ENCODE data around the gene MLC1. TPM values are rescaled to one million over a fixed set of nuclear protein-coding genes. Genes with fewer than 3 reads are reported as not detected.

MLC1 gene
- total and polyA plus RNA-seq, 4 donors, result 0.16 to 2.1 (median 0.39) TPM; not detected in 1

DNA sequence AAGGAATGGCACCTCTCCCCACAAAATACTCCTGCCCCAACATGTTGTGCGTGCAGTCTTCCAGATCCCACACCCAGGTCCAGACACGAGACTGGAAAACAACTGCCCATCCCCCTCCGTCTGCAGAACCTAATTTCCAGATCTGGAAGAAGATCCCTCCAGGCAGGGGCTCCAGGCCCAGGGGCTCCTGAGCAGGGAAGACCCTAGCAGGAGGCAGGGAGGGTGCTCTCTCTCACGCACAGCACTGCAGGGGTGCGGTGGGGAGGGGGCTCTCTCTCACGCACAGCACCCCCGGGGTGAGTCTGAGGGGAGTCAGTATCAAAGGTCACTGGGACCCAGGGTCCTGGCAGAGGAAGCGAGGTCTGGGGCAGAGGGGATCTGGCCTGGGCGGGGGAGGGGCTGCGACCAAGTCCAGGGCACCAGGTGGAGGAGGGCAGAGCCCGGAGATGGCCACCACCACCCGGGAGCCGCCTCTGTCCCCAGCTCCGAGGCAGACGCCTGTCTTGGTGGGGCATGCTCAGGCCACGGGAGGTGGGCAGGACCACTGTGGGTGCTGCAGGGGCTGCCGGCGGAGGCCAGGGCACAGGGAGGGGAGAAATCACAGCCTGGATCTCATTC lies 1.7 kb downstream of the MLC1 start:
- peak in 1 of 2 donors; percentile 61 for DNase-seq
- intact Hi-C loops (cut with DNase I), result no loop called here
- Histone ChIP-seq H3K36me3 (ENCODE audit: control insufficient read depth in 1 of 2, insufficient read depth in 2 of 2, low read length in 1 of 2) (no peaks in the 10 kb centered on the region), H3K27ac (ENCODE audit: low read depth in 1 of 2, low read length in 2 of 2) (no peak overlapping the region), H3K4me3 (ENCODE audit: low read length in 2 of 2) (no peak overlapping the region), H3K27me3 (ENCODE audit: control insufficient read depth in 1 of 2, insufficient read depth in 2 of 2, low read length in 1 of 2) (no peaks in the 10 kb centered on the region), H3K4me1 (ENCODE audit: control insufficient read depth in 1 of 2, insufficient read depth in 2 of 2, low read length in 2 of 2) (no peaks in the 10 kb centered on the region), H3K9me3 (ENCODE audit: control insufficient read depth, low read length) (no peaks in the 10 kb centered on the region)
- no peak for ATAC-seq (ENCODE audit: low FRiP score)
- 80 to 83% methylated on average over 18 of the region's 18 CpGs for WGBS, 2 donors

DNA sequence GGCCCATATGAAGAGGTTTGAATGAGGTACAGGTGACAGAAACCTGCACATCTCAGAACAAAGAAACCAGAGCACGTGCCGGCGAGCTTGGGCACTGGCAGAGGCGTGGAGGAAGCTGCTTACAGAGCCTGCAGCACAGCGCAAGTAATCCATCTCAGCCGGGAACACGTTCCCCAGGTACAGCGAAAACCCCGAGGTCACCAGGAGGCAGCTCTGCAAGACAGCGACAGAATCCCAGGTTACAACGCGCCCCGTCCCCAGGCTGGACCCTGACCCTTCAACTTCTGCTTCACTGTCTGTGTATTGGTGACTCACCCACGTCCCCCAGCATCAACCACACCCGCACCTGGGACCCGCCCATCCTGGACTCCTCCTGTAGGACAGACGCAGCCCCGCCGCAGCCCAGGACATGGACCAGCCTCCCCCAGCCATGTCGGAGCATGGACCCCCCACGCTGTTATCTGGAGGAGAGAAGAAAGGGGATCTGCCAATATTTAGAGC lies 2.2 kb downstream of the MLC1 start:
- Histone ChIP-seq H3K9me3 (ENCODE audit: control insufficient read depth, low read length) (no peaks in the 10 kb centered on the region), H3K36me3 (ENCODE audit: control insufficient read depth in 1 of 2, insufficient read depth in 2 of 2, low read length in 1 of 2) (no peaks in the 10 kb centered on the region), H3K27me3 (ENCODE audit: control insufficient read depth in 1 of 2, insufficient read depth in 2 of 2, low read length in 1 of 2) (no peaks in the 10 kb centered on the region), H3K27ac (ENCODE audit: low read depth in 1 of 2, low read length in 2 of 2) (no peak overlapping the region), H3K4me1 (ENCODE audit: control insufficient read depth in 1 of 2, insufficient read depth in 2 of 2, low read length in 2 of 2) (no peaks in the 10 kb centered on the region), H3K4me3 (ENCODE audit: low read length in 2 of 2) (no peak overlapping the region)
- WGBS, 2 donors, result 91 to 93% methylated on average over 21 of the region's 21 CpGs
- intact Hi-C loops (cut with DNase I), result no loop called here
- DNase-seq (peak in 1 of 2 donors; percentile 73), ATAC-seq (ENCODE audit: low FRiP score) (no peak)

DNA sequence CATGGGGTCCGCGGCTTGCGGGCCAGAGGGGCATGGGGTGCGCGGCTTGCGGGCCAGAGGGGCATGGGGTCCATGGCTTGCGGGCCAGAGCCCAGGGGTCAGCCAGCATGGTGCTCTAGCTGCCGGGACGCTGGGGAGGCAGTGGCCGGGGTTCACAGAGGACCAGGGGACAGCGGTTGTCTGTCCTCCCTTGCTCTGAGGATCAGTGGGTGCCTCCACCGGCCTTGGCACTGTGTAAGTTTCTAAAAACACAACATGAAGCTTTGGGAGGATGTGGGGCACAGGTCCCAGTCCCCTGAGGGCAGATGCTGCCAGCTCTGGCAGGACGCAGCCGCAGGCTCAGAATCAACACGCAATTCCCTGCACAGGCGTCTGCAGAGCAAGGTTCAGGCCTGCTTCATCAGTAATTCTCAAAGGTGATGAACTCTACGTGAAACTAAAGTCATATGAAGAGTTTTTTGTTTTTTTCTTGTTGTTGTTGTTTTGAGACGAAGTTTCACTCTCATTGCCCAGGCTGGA lies 3.0 kb downstream of the MLC1 start:
- intact Hi-C loops (cut with DNase I), result no loop called here
- 66 to 69% methylated on average over 18 of the region's 18 CpGs for WGBS, 2 donors

DNA sequence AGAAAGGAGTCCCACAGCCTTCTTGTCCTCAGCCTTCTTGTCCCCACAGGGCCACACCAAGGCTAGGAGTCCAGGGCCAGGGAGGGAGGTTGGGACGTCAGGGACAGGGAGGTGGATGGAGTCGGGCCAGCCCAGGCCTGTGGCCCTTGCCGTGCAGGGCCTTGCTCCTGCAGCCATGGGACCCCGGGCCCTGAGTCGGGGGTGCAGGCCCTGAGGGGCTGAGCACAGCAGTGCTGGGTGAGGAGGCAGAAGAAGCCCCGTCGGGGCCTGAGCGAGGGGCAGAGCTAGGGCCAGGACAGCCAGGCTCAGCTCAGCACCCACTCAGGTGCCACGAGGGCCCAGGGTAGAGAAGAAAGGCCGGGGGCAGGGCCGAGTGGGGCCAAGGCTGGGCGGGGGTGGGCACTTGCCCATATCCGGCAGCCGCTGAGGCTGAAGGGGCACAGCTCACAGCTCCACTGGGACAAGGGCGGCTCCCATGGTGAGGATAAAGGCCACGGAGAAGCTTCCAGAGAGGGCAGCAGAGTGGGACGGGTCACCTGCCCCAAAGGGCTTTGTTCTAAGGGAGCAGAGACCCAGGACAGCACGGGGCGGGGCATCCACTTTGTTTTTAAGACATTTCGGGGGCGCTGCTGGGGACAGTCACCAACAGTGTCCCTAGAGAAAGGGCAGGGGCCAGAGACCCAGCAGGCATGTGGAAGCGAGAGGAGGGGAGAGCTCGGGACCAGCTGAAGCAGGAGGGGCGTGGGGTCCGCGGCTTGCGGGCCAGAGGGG lies 3.6 kb downstream of the MLC1 start:
- intact Hi-C loops (cut with DNase I), result no loop called here
- no peak overlapping the region for H3K27ac ChIP-seq (ENCODE audit: low read depth in 1 of 2, low read length in 2 of 2)
- no peaks in the 10 kb centered on the region for H3K27me3 ChIP-seq (ENCODE audit: control insufficient read depth in 1 of 2, insufficient read depth in 2 of 2, low read length in 1 of 2)
- no peaks in the 10 kb centered on the region for H3K36me3 ChIP-seq (ENCODE audit: control insufficient read depth in 1 of 2, insufficient read depth in 2 of 2, low read length in 1 of 2)
- no peak for ATAC-seq (ENCODE audit: low FRiP score)
- WGBS, 2 donors, result 93 to 94% methylated on average over 27 of the region's 27 CpGs
- H3K4me1 ChIP-seq (ENCODE audit: control insufficient read depth in 1 of 2, insufficient read depth in 2 of 2, low read length in 2 of 2), result no peaks in the 10 kb centered on the region
- DNase-seq, result peak in 1 of 2 donors; percentile 64
- no peak overlapping the region for H3K4me3 ChIP-seq (ENCODE audit: low read length in 2 of 2)
- no peaks in the 10 kb centered on the region for H3K9me3 ChIP-seq (ENCODE audit: control insufficient read depth, low read length)

More for the DNA sequence above, 3.0 kb downstream of the MLC1 start:
- ATAC-seq (ENCODE audit: low FRiP score) (no peak), DNase-seq (peak in 1 of 2 donors; percentile 69)
- Histone ChIP-seq H3K9me3 (ENCODE audit: control insufficient read depth, low read length) (no peaks in the 10 kb centered on the region), H3K36me3 (ENCODE audit: control insufficient read depth in 1 of 2, insufficient read depth in 2 of 2, low read length in 1 of 2) (no peaks in the 10 kb centered on the region), H3K27ac (ENCODE audit: low read depth in 1 of 2, low read length in 2 of 2) (no peak overlapping the region), H3K4me3 (ENCODE audit: low read length in 2 of 2) (no peak overlapping the region), H3K4me1 (ENCODE audit: control insufficient read depth in 1 of 2, insufficient read depth in 2 of 2, low read length in 2 of 2) (no peaks in the 10 kb centered on the region), H3K27me3 (ENCODE audit: control insufficient read depth in 1 of 2, insufficient read depth in 2 of 2, low read length in 1 of 2) (no peaks in the 10 kb centered on the region)

DNA sequence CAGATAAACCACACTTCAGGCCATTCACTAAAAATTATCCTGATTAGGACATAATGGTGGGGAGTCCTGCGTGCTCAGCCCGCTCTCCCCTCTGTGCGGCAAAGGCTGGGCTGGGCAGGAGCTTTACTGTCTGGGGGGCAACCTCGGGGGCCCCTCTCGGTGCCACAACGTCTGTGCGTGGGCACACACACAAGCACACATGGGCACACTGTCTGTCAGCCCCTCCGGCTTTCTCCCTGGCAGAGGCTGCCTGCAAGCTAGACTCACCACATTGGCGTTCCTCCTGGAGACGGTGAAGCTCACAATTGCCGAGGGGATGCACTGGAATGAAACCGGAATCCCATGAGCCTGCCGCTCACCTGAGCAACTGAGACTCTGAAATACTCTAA lies 5.2 kb downstream of the MLC1 start:
- 79 to 84% methylated on average over 13 of the region's 13 CpGs for WGBS, 2 donors
- Histone ChIP-seq H3K27ac (ENCODE audit: low read depth in 1 of 2, low read length in 2 of 2) (no peak overlapping the region), H3K9me3 (ENCODE audit: control insufficient read depth, low read length) (no peaks in the 10 kb centered on the region), H3K4me3 (ENCODE audit: low read length in 2 of 2) (no peak overlapping the region), H3K36me3 (ENCODE audit: control insufficient read depth in 1 of 2, insufficient read depth in 2 of 2, low read length in 1 of 2) (no peaks in the 10 kb centered on the region), H3K4me1 (ENCODE audit: control insufficient read depth in 1 of 2, insufficient read depth in 2 of 2, low read length in 2 of 2) (no peaks in the 10 kb centered on the region), H3K27me3 (ENCODE audit: control insufficient read depth in 1 of 2, insufficient read depth in 2 of 2, low read length in 1 of 2) (no peaks in the 10 kb centered on the region)
- peak in 1 of 2 donors; percentile 58 for DNase-seq
- intact Hi-C loops (cut with DNase I), result no loop called here
- ATAC-seq (ENCODE audit: low FRiP score), result no peak

DNA sequence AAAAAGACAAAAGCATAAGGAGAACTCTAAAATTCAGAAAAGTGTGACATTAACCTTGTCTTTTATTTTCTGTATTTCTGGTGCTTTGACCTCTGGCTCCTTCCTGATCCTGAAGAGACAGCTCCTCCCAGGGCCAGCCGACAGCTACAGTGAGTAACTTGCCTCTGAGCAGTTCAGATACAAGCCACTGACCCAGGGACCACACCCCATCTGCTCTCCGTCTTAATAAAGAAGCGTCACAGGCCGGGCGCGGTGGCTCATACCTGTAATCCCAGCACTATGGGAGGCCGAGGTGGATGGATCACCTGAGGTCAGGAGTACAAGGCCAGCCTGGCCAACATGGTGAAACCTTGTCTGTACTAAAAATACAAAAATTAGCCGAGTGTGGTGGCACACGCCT lies 6.5 kb downstream of the MLC1 start:
- intact Hi-C loops (cut with DNase I), result no loop called here
- Histone ChIP-seq H3K4me3 (ENCODE audit: low read length in 2 of 2) (no peak overlapping the region), H3K36me3 (ENCODE audit: control insufficient read depth in 1 of 2, insufficient read depth in 2 of 2, low read length in 1 of 2) (no peaks in the 10 kb centered on the region), H3K4me1 (ENCODE audit: control insufficient read depth in 1 of 2, insufficient read depth in 2 of 2, low read length in 2 of 2) (no peaks in the 10 kb centered on the region), H3K9me3 (ENCODE audit: control insufficient read depth, low read length) (no peaks in the 10 kb centered on the region), H3K27ac (ENCODE audit: low read depth in 1 of 2, low read length in 2 of 2) (no peak overlapping the region), H3K27me3 (ENCODE audit: control insufficient read depth in 1 of 2, insufficient read depth in 2 of 2, low read length in 1 of 2) (no peaks in the 10 kb centered on the region)
- WGBS, 2 donors, result 95 to 97% methylated on average over 9 of the region's 9 CpGs
- DNase-seq (peak; percentile 12 to 39), ATAC-seq (ENCODE audit: low FRiP score) (no peak)

DNA sequence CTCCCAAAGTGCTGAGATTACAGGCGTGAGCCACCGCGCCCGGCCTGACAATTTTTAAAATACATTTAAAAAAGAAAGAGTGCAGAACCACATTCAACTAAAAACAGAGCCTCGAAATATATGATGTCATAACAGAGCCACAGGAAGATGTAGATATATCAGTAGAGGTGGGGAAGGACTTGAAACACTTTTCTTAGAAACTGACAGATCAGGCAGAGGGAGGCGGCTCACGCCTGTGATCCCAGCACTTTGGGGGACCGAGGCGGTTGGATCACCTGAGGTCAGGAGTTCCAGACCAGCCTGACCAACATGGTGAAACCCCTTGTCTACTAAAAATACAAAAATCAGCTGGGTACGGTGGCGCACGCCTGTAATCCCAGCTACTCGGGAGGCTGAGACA lies 7.0 kb downstream of the MLC1 start:
- DNase-seq (peak; percentile 9 to 67), ATAC-seq (ENCODE audit: low FRiP score) (no peak)
- Histone ChIP-seq H3K4me3 (ENCODE audit: low read length in 2 of 2) (no peak overlapping the region), H3K36me3 (ENCODE audit: control insufficient read depth in 1 of 2, insufficient read depth in 2 of 2, low read length in 1 of 2) (no peaks in the 10 kb centered on the region), H3K27ac (ENCODE audit: low read depth in 1 of 2, low read length in 2 of 2) (no peak overlapping the region), H3K9me3 (ENCODE audit: control insufficient read depth, low read length) (no peaks in the 10 kb centered on the region), H3K4me1 (ENCODE audit: control insufficient read depth in 1 of 2, insufficient read depth in 2 of 2, low read length in 2 of 2) (no peaks in the 10 kb centered on the region), H3K27me3 (ENCODE audit: control insufficient read depth in 1 of 2, insufficient read depth in 2 of 2, low read length in 1 of 2) (no peaks in the 10 kb centered on the region)
- intact Hi-C loops (cut with DNase I), result no loop called here
- 96 to 97% methylated on average over 13 of the region's 13 CpGs for WGBS, 2 donors

DNA sequence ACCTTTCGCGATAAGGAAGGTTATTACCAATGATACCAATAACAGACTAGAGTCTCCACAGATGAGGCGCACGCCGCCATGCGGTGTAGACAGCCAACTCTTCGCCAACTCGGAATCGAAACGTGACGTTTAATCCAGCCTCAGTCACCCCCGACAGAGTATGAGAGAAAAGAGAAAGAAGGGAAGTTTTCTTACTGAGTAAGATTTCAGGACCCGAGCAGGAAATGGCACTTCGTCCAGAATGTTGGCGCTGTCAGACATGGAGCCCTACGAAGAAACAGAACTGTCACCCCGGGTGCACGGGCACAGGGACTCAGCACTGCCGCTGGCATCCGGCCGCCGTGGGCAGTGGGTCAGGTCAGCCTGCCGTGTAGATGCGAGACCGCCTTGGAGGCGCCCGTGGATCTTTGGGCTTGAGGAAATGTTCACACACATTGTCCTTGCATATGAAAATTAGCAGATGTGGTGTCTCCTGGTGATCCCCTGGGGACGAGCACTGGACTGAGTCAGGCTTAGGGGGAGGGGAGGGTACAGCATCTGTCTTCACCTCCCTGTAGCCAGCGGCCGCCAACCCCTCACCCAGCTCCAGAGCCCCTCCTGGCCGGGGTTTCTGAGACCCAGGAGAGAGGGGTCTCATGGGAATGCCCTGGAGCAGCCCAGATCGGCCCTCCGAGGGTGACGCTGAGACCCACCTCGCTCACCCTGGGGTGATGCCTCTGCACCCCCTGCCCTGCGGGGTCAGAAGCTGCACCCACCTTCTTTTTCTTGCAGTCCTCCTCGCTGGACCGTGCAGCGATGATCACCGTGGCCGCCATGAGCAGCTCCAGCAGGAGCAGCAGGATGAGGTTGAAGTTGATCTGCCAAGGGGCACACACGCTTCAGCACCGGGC lies 8.3 kb downstream of the MLC1 start:
- no peak overlapping the region for H3K4me3 ChIP-seq (ENCODE audit: low read length in 2 of 2)
- ATAC-seq (ENCODE audit: low FRiP score), result no peak

More for the DNA sequence above, 8.3 kb downstream of the MLC1 start:
- WGBS, 2 donors, result 77 to 79% methylated on average over 43 of the region's 43 CpGs
- no peaks in the 10 kb centered on the region for H3K36me3 ChIP-seq (ENCODE audit: control insufficient read depth in 1 of 2, insufficient read depth in 2 of 2, low read length in 1 of 2)
- H3K27me3 ChIP-seq (ENCODE audit: control insufficient read depth in 1 of 2, insufficient read depth in 2 of 2, low read length in 1 of 2), result no peaks in the 10 kb centered on the region
- no peaks in the 10 kb centered on the region for H3K9me3 ChIP-seq (ENCODE audit: control insufficient read depth, low read length)
- no peaks in the 10 kb centered on the region for H3K4me1 ChIP-seq (ENCODE audit: control insufficient read depth in 1 of 2, insufficient read depth in 2 of 2, low read length in 2 of 2)
- intact Hi-C loops (cut with DNase I), result no loop called here
- peak; percentile 24 to 70 for DNase-seq
- no peak overlapping the region for H3K27ac ChIP-seq (ENCODE audit: low read depth in 1 of 2, low read length in 2 of 2)

Data from aorta (tissue), 5 donors.